ENCODE results near the gene ACTG1.

ACTG1 gene

DNA sequence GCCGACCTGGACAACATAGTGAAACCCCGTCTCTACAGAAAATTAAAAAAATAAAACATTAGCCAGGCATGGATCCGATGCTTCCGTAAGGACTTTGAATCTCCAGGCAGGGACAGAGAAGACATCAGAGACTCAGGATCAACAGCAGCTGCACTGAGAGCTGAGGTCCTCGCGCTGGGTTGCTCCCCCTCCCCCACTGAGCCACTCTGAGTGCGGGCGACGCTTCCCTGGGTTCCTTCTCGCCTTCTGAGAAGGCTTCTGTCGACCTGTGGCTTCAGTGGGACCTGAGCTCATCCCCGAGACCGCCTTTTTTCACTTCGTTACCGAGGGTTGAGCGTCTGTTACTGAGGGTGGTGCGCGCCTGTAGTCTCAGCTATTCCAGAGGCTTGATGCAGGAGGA lies 20.4 kb downstream of the ACTG1 start:
- no peak for DNase-seq

DNA sequence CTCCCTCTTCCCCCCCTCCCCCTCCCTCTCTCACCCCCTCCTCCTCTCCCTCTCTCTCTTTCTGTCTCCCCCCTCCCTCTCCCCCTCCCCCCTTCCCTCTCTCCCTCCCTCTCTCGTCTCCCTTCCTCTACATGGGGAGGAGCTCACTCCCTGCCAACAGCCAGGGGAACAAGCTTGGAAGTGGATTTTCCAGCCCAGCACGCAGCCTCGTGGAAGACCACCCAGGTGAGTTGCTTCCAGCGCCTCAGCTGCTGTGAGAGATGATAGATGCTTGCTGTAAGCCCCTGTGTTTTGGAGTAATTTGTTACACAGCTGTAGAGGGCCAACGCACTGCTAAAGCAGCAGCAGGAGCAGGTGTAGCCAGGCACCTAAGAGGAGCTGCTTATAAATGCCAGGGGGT lies 20.8 kb downstream of the ACTG1 start:
- no peak for DNase-seq

DNA sequence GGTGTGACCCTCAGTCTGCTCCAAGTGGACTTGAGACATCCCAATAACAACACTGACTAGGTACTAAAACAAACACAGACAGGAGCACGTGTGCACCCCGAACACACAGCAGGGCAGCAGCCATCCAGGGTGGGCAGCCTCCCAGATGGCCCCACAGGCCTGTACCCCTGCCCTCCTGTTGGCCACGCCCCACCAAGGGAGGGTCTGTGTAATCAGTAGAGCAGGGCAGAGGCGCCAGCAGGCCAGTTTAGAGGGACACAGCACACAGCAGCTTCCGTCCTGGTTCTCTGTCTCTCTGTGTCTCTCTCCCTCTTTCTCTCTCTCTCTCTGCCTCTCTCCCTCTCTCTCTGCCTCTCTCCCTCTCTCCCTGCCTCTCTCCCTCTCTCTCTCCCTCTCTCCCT lies 21.4 kb downstream of the ACTG1 start:
- DNase-seq, result no peak

GRCh38 chr17:81489998-81490992 lies 22.3 kb downstream of the ACTG1 start:
- no peak for DNase-seq

GRCh38 chr17:81489012-81489997 lies 23.3 kb downstream of the ACTG1 start:
- no peak for DNase-seq

DNA sequence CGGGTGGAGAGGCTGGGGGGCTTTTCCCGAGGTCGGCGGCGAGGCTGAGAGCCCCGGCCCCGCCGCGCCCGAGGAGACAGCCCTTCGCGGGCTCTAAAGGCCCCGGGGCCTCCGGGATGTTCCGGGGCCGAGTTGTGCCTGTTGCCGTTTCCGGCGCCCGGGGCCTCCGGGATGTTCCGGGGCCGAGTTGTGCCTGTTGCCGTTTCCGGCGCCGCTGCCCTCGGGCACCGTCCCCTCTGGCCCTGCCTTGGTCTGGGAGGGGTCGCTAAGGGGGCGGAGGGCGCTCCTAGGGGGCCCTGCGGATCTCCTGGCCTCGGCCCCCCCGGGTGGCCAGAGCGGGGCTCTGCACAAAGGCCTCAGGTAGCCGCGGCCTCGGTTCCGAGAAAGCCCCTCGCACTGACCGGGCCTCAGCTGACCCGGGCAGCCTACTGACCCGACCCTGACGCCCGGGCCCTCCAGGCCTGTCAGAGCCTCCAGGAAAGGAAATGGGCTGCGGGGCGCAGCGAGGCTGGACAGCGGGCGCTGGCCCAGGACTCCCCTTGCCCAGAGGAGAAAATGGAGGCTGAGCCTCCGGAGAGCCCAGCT lies 24.2 kb downstream of the ACTG1 start:
- DNase-seq, result no peak

DNA sequence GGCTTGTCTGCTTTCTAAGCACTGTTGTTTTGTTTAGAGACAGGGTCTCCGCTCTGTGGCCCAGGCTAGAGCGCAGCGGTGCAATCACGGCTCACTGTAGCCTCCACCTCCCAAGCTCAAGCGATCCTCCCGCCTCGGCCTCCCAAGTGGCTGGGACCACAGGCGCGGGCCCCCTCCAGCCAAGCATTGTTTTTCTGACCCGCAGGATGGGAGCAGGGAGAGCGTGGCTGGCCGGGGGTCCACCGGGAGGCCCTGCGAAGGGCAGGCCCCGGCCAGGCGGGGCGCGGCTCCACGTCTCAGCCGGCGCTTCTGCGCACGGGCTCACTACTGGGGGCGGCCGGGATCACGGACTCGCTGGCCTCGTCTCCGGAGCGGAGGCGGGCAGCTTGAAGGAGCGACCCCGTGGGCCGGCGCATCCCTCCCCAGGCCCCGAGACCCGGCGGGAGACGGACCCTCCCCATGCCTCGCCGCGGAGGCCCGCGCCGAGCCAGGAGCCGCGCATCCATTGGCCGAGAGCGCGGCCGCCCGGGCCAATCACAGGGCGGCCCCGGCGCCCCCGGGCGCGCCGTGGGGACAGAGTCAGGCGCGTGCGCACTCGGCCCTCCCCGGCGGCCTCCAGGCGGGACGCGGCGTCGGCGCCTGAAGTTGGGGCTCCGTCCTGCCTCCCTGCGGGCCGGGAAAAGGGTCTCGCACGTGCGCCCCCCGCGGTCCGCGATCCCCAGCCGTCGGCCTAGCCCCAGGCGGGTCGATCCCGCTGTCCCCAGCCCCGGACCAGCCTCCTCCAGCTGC lies 24.9 kb downstream of the ACTG1 start:
- DNase-seq, result no peak

DNA sequence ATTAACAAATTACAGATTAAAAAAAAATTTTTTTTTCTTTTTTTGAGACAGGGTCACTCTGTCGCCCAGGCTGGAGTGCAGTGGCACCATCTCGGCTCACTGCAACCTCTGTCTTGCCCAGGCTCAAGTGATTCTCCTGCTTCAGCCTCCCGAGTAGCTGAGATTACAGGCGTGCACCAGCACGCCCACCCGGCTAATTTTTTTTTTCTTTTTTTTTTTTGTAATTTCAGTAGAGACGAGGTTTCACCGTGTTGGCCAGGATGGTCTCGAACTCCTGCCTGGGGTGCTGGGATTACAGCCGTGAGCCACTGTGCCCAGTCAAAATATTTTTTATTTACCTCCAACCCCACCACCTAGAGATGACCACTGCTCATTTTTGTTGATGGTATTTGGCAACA lies 25.5 kb downstream of the ACTG1 start:
- no peak for DNase-seq

DNA sequence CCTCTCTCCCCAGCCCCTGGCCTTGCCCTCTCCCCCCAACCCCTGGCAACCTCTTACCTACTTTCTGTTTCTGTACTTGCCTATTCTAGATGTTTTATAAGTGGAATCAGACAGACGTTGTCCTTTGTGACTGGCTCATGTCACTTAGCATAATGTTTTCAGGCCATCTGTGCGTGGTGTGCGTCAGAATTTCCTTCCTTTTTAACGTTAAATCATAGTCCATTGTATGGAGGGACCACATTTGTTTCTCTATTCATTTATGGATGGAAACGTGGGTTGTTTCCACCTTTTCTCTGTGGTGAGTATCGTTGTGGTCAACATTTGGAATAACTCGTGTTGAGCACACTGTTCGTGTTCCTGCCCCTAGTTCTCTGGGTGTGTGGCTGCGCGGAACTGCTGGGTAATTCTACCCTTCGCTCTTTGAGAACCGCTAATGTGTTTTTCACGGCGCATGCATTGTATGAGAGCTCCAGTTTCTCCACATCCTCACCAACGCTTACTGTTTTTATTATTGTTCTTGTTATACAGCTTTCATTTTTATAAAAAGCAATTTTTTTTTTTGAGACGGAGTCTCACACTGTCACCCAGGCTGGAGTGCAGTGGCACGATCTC lies 26.3 kb downstream of the ACTG1 start:
- no peak for DNase-seq

DNA sequence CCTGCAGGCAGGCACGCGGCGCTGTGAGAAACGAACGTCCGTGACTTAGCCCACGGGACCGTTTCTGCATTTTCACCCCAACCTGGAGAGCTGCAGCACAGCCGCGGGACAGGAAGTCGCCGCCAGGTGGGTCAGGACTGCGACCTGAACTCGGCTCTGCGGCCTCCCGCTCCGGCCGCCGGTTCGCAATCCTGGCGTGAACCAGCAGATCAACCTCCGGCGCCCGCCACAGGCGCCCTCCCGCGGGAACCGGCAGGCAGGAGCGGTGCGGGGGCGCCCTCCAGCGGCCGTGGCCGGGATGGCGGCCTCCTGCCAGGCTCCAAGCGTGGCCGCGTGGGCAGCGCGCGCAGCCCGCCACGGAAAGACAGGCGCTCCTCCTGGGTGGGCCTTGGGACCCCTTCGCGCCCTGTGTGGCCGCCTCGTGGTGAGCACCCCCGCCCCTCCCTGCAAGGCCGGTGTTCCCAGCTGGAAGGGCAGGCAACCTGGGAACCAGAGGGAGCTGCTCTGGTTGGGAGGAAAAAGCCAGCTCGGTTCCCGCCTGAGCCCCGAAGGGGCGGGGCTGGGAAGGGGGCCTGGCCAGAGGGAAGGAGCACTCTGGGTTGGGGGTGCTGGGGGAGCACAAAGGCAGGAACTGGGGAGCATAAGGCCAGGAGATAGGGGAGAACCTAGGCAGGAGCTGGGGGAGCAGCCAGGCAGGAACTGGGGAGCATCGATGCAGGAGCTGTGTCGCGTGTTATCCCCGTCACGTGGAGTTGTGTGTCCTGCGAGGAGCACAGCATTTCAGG lies 28.2 kb downstream of the ACTG1 start:
- DNase-seq, result peak; percentile 55

DNA sequence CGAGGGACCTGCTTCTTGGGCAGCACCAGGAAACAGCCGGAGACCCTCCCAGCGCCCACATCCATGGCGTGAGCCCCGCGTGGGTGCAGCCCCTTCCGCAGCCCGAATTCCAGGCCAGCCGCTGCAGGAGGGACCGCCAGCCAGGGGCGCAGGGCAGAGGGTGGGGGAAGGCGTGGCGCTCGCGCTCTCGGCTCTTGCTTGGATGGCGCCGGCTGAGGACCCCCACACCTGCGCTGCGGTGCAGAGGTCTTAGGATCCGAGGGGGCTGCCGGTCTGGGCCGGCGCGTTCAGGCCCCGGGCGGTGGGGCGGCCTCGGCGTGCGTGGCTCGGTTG lies 28.8 kb downstream of the ACTG1 start:
- DNase-seq, result no peak

DNA sequence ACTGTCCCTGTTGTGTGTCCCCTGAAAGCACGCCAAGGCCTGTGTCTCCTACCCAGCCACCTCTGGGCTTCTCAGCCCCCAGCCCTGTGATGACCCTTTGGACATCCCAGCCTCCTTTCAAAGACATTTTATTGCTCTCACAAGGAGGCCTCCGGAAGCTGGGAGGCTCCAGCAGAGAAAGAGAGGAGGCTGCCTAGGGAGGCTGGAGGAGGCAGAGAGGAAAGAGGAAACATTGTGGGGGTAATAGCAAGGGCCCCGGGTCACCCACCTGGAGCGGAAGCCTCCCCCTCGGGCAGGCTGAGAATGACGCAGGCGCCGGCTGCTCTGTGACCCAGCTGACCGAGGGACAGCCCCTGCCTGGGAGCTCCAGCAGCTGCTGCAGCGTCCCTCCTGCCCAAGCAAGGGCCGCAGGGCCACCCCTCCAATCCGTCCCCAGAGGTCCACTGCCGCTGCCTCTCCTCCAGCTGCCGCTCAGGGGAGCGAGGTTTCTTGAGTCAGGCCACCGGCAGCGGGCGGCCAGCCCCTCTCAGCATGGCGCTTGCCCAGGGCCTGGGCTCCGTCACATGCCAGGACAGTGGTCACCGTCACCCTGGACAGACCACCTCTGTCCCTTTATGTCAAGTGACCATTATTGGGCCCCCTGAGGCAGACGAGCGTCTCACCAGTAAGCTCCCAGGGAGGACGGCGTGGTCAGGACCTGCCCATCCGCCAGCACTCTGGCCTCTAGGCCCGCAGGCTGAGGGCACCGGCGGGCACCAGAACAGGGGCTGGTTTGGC lies 29.3 kb downstream of the ACTG1 start:
- DNase-seq, result no peak

DNA sequence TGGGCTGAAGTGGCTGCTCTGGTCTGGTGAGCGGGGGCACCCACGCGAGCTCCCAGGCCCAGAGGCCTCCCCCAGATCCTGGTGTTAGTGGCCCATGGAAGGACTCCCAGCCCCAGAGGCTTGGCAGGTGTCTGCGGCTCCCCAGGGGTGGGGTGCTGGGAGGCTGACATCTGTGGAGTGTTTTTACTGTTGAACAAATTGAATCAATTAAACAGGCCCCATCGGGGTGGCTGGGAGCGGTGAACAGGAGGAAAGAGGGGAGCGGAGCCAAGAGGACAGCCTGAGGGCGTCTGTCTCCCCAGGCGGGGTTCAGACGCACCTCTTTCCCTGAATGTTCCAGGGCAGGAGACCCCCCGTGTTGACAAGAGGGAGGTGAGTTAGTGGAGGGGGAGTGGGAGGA lies 29.9 kb downstream of the ACTG1 start:
- DNase-seq, result peak; percentile 40

DNA sequence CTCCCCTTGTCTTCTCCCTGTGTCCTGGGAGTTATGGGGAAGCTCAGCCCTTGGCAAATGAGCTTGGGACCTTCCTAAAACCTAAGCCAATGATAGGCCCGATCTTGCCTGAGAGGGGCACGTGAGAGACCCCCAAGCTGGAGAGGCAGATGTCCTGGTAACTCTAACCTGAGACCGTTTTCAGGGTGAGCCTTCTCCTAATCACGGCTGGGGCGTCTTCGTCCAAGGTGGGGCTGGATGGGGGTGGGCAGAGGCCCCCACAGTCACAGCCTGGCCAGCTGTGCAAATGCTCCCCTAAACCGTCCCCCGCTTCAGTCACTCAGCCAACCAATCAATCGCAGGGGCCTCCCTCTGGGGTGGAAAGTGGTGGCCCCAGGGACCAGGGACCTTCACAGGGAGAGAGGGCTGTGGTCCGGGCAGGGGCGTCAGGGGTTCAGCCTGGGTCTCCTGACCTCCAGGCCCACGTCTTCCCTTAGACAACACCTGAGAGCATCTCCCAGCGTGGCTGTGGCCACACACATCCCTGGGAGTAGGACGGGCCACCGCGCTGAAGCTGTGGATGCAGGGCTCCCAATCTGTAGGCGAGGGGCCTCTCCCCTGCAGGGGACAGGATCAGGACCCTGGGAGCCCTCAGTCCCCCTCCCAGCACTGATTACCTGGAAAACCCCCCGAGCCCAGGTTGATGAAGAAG lies 30.6 kb downstream of the ACTG1 start:
- DNase-seq, result no peak

GRCh38 chr17:81481073-81481799 lies 31.4 kb downstream of the ACTG1 start:
- peak; percentile 35 for DNase-seq

DNA sequence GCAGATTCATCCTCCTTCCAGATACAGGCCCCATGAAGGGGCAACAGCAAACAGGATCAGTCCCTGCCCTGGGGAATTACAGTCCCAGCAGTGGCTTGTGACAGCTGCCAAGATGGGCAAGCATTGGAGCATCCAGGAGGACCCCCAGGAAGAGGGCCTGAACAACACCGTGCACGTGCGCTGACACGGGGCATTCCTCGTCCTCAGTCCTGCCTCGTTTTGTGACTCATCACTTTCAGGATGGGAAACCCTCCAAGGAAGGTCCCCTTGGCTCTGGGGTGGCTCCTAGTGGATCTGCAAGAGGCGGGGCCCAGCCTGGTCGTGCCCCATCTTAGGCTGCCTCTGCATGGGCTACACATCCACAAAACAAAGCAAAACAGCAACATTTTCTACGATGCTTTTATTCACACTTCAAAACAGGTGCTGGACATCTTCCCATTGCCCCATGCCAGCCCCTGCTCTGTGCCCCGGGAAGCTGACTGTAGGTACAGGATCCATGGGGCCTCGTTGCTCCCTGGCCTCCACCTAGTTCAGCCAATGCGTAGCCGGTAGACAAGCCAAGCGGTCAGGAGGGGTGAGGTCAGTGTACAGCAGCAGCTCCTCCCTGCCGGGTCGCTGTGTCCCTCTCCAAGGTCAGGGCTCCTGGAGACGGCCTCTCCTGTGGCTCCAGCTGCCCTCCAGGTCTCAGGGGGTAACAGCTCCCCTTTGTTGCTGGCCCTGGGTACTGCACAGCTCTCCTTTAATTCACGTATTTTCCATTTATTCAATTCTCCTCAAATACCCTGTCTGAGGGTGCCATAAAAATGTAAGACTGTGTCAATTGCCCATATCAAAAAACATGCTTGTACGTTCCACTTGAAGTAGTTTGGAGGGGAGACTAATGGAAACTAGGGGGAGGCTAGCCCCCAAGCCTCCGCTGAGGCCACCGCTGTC lies 32.2 kb downstream of the ACTG1 start:
- no peak for DNase-seq

DNA sequence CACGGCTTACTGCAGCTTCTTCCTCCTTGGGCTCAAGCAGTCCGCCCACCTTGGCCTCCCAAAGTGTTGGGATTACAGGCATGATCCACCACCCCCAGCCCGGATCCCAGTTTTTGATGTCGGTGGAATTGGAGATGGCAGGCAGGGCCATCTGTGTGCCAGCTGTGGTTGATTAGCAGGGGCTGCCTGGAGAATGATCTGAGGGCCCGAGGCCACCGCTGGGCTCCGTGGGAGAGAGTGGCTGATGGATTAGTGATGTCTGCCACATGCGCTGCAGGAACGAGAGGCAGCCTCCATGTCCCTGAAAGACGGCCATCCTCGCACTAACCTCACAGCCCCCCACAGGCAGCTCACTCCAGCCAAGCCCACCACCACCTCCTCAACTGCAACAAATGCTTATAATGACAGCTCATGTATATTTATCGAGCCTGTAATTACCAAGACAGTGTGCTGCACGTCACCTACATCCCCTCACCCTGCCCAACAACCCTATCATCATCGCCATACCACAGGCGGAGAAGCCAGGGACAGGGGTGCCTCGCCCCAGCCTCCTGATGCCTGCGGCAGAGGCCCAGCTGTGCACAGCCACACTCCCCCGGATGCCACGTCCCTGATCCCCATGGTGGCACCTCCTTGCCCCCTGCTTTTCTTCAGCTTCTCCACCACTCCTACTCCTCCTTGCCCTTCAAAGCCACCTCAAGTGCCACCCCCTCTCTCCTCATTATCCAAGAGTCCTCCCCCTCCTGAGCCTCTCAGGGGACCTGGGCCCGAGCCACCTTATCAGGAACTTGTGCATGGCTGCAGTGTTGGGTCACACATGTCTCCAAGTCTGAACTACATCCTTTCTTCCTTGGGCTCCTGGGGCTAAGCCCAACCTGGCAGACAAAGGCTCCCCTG lies 33.2 kb downstream of the ACTG1 start:
- no peak for DNase-seq
